ENCODE data around the gene FLCN.

DNA sequence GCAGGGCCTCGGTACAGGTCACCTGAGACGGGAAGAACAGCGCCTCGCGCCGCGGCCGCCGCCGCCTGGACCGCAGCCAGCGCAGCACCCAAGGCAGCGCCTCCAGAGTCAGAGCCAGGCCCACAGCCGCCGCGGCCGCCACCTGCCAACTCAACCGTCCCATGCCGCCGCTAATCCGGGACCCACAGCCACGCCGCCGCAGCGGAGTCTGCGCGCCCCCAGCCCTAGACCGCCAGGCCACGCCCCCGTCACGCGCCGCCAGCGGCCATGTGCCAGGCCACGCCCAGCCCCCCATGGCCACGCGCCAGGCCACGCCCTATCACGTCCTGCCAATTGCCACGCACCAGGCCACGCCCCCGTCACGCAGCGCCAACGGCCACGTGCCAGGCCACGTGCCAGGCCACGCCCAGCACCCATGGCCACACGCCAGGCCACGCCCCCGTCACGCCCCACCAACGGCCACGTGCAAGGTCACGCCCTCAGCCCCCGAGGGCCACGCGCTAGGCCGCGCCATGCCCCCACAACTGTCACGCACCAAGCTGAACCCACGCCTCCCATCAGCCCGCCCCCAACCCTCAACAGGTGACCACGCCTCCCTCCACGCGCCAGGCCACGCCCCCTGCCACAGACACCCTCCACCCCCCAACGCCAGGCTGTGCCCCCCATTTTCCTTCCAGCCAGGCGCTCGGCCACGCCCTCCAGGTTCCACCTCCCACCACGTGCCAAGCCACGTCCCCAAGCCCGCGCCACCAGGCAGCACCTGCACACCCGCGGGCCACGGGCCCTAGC lies 30.6 kb downstream of the FLCN start, which contains the start of gene PLD6:
- TF ChIP-seq, protein P1, sequence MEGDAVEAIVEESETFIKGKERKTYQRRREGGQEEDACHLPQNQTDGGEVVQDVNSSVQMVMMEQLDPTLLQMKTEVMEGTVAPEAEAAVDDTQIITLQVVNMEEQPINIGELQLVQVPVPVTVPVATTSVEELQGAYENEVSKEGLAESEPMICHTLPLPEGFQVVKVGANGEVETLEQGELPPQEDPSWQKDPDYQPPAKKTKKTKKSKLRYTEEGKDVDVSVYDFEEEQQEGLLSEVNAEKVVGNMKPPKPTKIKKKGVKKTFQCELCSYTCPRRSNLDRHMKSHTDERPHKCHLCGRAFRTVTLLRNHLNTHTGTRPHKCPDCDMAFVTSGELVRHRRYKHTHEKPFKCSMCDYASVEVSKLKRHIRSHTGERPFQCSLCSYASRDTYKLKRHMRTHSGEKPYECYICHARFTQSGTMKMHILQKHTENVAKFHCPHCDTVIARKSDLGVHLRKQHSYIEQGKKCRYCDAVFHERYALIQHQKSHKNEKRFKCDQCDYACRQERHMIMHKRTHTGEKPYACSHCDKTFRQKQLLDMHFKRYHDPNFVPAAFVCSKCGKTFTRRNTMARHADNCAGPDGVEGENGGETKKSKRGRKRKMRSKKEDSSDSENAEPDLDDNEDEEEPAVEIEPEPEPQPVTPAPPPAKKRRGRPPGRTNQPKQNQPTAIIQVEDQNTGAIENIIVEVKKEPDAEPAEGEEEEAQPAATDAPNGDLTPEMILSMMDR (conservative IDR thresholded peaks at IDR 0.05): no peak
- TF ChIP-seq EZH2 (IDR thresholded peaks at IDR 0.05; ENCODE audit: low read depth): no peak

All from PC-9 (cell line).